ENCODE results near the gene ARID1B. TPM values are rescaled to one million over a fixed set of nuclear protein-coding genes. Genes with fewer than 3 reads are reported as not detected.

ARID1B gene
- total RNA-seq, 1 donor from 2014 or later: 59.3 TPM

DNA sequence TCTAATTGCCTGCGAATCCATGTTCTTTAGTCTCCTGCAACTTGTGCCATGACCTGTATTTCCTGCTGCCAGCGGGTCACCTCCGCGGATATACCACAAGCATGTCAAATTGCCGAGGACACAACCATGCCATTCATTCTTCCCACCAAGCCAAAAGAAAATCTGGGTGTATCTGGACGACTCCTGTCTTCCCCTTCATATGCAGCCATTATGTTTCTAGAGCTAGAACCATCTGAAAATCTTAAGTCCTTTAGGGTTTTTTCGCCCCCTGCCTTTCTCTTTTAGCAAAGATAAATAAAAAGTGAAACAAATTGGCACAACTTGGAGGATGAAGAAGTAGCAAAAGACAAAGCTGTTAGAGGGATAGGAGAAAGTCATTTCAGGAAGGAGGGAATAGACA is 242.6 kb downstream of the ARID1B start:
- no peaks in the 10 kb centered on the region for H3K9me3 Mint-ChIP-seq (ENCODE audit: low read depth)
- no peaks in the 10 kb centered on the region for H3K27me3 Mint-ChIP-seq (ENCODE audit: low read depth)
- TF ChIP-seq, protein P1, sequence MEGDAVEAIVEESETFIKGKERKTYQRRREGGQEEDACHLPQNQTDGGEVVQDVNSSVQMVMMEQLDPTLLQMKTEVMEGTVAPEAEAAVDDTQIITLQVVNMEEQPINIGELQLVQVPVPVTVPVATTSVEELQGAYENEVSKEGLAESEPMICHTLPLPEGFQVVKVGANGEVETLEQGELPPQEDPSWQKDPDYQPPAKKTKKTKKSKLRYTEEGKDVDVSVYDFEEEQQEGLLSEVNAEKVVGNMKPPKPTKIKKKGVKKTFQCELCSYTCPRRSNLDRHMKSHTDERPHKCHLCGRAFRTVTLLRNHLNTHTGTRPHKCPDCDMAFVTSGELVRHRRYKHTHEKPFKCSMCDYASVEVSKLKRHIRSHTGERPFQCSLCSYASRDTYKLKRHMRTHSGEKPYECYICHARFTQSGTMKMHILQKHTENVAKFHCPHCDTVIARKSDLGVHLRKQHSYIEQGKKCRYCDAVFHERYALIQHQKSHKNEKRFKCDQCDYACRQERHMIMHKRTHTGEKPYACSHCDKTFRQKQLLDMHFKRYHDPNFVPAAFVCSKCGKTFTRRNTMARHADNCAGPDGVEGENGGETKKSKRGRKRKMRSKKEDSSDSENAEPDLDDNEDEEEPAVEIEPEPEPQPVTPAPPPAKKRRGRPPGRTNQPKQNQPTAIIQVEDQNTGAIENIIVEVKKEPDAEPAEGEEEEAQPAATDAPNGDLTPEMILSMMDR (IDR thresholded peaks at IDR 0.05): peak; percentile 59
- H3K4me1 Mint-ChIP-seq (ENCODE audit: low read depth): peaks cover 44% of the 10 kb centered on the region
- DNase-seq (ENCODE audit: low spot score): no peak
- H3K27ac Mint-ChIP-seq (ENCODE audit: unreplicated experiment): peak overlapping the region; percentile 59
- no peaks in the 10 kb centered on the region for H3K36me3 Mint-ChIP-seq (ENCODE audit: low read depth)
- H3K4me3 Mint-ChIP-seq (ENCODE audit: unreplicated experiment): peak overlapping the region; percentile 13

- Mint-ChIP-seq H3K4me1 (ENCODE audit: low read depth) (peaks cover 44% of the 10 kb centered on the region), H3K36me3 (ENCODE audit: low read depth) (no peaks in the 10 kb centered on the region), H3K27ac (ENCODE audit: unreplicated experiment) (peak overlapping the region; percentile 99), H3K4me3 (ENCODE audit: unreplicated experiment) (peak overlapping the region; percentile 90), H3K27me3 (ENCODE audit: low read depth) (no peaks in the 10 kb centered on the region), H3K9me3 (ENCODE audit: low read depth) (peaks cover 1% of the 10 kb centered on the region)
- DNase-seq (ENCODE audit: low spot score): no peak
- TF ChIP-seq, protein P1 (IDR thresholded peaks at IDR 0.05): peak; percentile 0
These were observed 243.2 kb downstream of the ARID1B start for GRCh38 chr6:157020398-157020797.

DNA sequence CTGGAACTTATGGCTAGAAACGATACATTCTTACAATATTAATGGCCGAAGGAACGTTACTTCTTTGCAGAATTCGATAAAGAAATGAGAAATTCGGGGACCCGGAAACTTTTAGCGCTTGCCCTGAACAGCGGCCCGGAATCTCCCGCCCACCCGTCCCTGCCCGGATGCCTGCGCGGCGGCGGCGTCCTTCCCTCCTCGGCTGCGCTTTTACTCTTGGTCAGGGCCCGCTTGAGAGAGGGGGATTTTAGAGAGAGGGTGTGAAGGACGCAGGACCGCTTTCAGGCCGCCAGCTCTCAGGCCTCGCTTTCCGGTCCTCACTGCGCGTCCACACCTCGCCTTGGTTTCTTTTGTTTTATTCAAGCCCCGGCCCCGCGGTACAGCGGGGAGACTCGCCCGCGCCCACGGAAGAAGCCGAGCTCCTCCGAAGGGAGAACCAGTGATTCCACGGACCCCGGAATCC is 243.7 kb downstream of the ARID1B start:
- Mint-ChIP-seq H3K27me3 (ENCODE audit: low read depth) (no peaks in the 10 kb centered on the region), H3K9me3 (ENCODE audit: low read depth) (peaks cover 4% of the 10 kb centered on the region), H3K4me1 (ENCODE audit: low read depth) (peaks cover 44% of the 10 kb centered on the region), H3K36me3 (ENCODE audit: low read depth) (no peaks in the 10 kb centered on the region), H3K27ac (ENCODE audit: unreplicated experiment) (peak overlapping the region; percentile 99), H3K4me3 (ENCODE audit: unreplicated experiment) (peak overlapping the region; percentile 90)
- TF ChIP-seq, protein P1 (IDR thresholded peaks at IDR 0.05): no peak
- no peak for DNase-seq (ENCODE audit: low spot score)

GRCh38 chr6:157021344-157021992 is 244.3 kb downstream of the ARID1B start:
- Mint-ChIP-seq H3K9me3 (ENCODE audit: low read depth) (peaks cover 4% of the 10 kb centered on the region), H3K27me3 (ENCODE audit: low read depth) (no peaks in the 10 kb centered on the region), H3K27ac (ENCODE audit: unreplicated experiment) (peak overlapping the region; percentile 99), H3K36me3 (ENCODE audit: low read depth) (no peaks in the 10 kb centered on the region), H3K4me3 (ENCODE audit: unreplicated experiment) (peak overlapping the region; percentile 90), H3K4me1 (ENCODE audit: low read depth) (peaks cover 44% of the 10 kb centered on the region)
- DNase-seq (ENCODE audit: low spot score): peak; percentile 95
- TF ChIP-seq, protein P1 (IDR thresholded peaks at IDR 0.05): peak; percentile 79

- DNase-seq (ENCODE audit: low spot score): peak; percentile 93
- Mint-ChIP-seq H3K4me1 (ENCODE audit: low read depth) (peaks cover 44% of the 10 kb centered on the region), H3K9me3 (ENCODE audit: low read depth) (peaks cover 4% of the 10 kb centered on the region), H3K36me3 (ENCODE audit: low read depth) (no peaks in the 10 kb centered on the region), H3K27me3 (ENCODE audit: low read depth) (no peaks in the 10 kb centered on the region), H3K4me3 (ENCODE audit: unreplicated experiment) (peak overlapping the region; percentile 90), H3K27ac (ENCODE audit: unreplicated experiment) (peak overlapping the region; percentile 99)
- TF ChIP-seq, protein P1 (IDR thresholded peaks at IDR 0.05): no peak
These were observed 245.0 kb downstream of the ARID1B start for GRCh38 chr6:157021993-157022740.

Data from chondrocyte (in vitro differentiated cells).